Measurements from ENCODE around the gene OLFM1.

OLFM1 gene

DNA sequence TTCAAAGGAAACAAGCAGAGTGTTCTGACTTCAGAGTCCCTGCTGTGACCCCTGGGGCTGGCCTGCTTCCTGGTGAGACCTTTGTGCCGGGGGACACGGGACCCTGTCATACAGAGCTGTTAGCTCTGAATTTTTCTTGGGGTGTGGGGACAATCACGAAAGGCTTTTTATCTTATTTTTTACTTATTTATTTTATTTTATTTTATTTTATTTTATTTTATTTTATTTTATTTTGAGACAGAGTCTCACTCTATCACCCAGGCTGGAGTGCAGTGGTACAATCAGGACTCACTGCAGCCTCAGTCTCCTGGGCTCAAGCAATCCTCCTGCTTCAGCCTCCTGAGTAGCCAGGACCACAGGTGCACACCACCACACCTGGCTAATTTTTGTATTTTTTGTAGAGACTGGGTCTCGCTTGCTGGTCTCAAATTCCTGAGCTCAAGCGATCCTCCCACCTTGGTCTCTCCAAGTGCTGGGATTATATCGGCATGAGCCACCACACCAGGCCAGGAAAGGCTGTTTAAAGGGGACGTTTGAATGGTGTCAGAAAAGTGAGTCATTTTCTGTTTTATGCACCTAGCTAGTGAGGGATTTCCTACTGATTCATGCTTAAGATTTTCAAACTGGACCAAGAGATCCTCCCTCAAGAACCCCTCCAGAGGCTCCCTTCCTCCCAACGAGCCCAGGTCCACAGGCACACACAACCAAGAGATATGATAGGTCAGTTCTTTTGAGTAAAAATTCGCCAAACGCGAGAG, 75.7 kb downstream of the OLFM1 start:
- no peak for DNase-seq (ENCODE audit: low read depth, low spot score)
- Histone ChIP-seq H3K27ac (no peak overlapping the region), H3K9ac (ENCODE audit: insufficient read length) (no peak overlapping the region), H3K9me3 (ENCODE audit: low read depth, low read length) (no peaks in the 10 kb centered on the region), H3K36me3 (ENCODE audit: insufficient read depth, low read length) (no peaks in the 10 kb centered on the region), H3K4me3 (no peak overlapping the region)
- TF ChIP-seq FOXP2 (optimal IDR thresholded peaks at IDR 0.05; ENCODE audit: control extremely low read depth, extremely low read length, insufficient read depth) = no peak
- no peak for TF ChIP-seq EZH2 (IDR thresholded peaks at IDR 0.05)
- no peak for TF ChIP-seq POLR2AphosphoS5 (IDR thresholded peaks at IDR 0.05; ENCODE audit: borderline replicate concordance, low read depth, low read length)

DNA sequence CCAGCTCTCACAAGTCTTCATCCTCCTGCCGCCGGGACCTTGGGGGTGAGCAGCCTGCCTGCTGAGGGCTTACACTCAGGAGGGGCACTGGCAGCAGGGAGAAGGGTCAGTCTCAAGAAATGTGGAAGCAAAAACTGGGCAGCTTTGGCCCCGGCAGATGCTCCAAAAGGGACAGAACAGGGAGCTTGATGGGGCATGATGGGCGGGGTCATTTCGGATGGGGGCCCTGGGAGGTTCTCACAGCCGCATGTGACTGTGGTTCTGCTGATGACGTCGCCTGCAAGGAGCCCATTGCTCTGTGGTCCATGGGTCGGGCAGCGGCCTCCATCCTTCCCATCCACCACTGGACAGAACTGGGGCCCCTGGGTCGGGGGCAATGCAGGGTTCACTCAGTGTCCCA, 76.6 kb downstream of the OLFM1 start:
- no peaks in the 10 kb centered on the region for H3K9me3 ChIP-seq (ENCODE audit: low read depth, low read length)
- no peaks in the 10 kb centered on the region for H3K36me3 ChIP-seq (ENCODE audit: insufficient read depth, low read length)
- H3K27ac ChIP-seq = no peak overlapping the region
- TF ChIP-seq POLR2AphosphoS5 (IDR thresholded peaks at IDR 0.05; ENCODE audit: borderline replicate concordance, low read depth, low read length) (no peak), EZH2 (IDR thresholded peaks at IDR 0.05) (no peak), FOXP2 (optimal IDR thresholded peaks at IDR 0.05; ENCODE audit: control extremely low read depth, extremely low read length, insufficient read depth) (no peak)
- DNase-seq (ENCODE audit: low read depth, low spot score) = no peak
- H3K9ac ChIP-seq (ENCODE audit: insufficient read length) = no peak overlapping the region
- no peak overlapping the region for H3K4me3 ChIP-seq

DNA sequence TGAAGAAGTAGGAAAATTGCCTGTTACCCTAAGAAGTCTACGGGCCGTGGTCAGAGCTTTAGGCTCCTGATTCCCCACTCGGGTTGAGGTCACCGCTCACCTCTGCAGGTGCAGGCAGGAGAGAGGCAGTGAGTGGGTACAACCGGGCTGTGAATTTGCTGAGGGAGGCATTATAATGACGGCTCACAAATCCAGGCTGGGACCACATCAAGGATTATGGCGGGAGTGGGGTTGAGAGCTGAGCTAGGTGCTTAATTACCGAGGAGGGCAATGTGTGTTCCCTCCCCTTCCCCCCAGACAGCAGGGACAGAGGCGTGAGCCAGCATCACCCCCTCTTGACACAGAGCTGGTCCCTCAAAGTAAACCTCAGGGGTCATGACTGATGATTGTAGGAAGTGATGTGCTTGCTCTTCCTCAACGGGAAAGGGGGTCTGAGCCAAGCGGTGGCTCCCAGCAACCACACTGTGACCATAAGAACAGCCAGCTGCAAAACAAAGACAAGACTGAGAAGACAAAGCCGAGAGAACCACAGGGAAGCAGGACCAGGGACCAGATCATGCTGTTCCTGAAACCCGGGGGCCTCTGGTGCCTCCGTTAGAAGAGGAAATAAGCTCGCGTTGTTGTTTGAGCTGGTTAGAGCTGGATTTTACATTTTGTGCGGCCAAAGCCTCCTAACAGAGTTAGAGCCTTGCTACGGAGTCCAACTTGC, 77.7 kb downstream of the OLFM1 start:
- no peak overlapping the region for H3K9ac ChIP-seq (ENCODE audit: insufficient read length)
- no peaks in the 10 kb centered on the region for H3K36me3 ChIP-seq (ENCODE audit: insufficient read depth, low read length)
- H3K4me3 ChIP-seq = no peak overlapping the region
- H3K27ac ChIP-seq = no peak overlapping the region
- H3K9me3 ChIP-seq (ENCODE audit: low read depth, low read length) = no peaks in the 10 kb centered on the region
- no peak for DNase-seq (ENCODE audit: low read depth, low spot score)
- TF ChIP-seq EZH2 (IDR thresholded peaks at IDR 0.05) (no peak), POLR2AphosphoS5 (IDR thresholded peaks at IDR 0.05; ENCODE audit: borderline replicate concordance, low read depth, low read length) (no peak), FOXP2 (optimal IDR thresholded peaks at IDR 0.05; ENCODE audit: control extremely low read depth, extremely low read length, insufficient read depth) (no peak)

DNA sequence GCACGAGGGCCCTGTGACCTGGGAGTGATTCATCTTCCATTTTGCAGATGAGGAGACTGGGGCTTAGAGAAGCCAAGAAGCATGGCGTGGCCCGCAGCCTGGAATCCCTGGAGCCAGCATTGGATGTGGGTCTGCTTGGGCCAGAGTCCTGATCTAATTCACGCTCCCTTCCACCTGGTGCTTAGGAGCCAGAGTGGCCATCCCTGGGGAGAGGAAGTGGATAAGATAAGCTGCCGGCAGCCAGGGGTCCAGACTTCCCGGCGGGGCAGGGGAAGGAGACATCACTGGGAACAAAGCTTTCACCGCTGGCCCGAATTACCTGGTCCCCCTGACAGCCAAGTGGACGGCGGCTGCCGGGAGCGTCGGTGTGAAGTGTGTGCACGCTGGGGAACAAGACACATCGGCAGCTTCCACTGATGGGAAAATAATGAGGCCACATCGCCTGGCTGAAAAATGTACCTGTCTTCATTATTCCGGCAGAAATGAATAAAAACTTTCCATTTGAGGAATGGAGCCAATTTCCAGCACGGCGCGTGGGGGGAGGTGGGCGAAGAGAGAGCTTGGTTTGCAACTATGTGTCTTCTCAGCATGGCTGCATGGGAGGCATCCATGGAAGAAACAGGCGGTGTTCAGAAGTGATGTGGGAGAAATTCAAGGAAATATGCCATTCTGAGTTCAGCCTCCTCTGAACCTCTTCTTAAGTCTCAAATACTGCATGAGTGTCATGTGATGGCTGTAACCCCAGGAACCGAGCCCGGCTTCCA, 78.5 kb downstream of the OLFM1 start:
- no peak for DNase-seq (ENCODE audit: low read depth, low spot score)

DNA sequence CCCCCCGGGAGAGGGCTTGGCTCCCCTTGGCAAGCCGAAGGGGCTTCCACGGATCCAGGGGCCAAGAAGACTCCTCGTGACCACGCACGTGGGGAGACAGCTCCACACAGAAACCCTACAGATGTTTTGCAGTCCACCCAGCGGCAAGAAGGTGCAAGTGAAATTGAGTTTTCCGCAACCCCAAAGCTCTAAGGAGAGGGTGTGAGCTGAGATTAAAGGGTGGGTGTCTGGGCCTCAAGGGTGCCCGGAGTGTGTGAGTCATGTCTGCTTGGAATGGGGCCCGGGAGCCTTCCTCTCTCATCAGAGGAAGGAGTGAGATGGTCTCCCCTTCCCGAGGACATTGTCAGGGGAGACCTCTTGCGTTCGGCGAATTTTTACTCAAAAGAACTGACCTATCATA, 79.1 kb downstream of the OLFM1 start:
- no peak overlapping the region for H3K9ac ChIP-seq (ENCODE audit: insufficient read length)
- H3K9me3 ChIP-seq (ENCODE audit: low read depth, low read length) = no peaks in the 10 kb centered on the region
- no peak for DNase-seq (ENCODE audit: low read depth, low spot score)
- no peak overlapping the region for H3K4me3 ChIP-seq
- TF ChIP-seq POLR2AphosphoS5 (IDR thresholded peaks at IDR 0.05; ENCODE audit: borderline replicate concordance, low read depth, low read length) (no peak), FOXP2 (optimal IDR thresholded peaks at IDR 0.05; ENCODE audit: control extremely low read depth, extremely low read length, insufficient read depth) (no peak), EZH2 (IDR thresholded peaks at IDR 0.05) (no peak)
- H3K36me3 ChIP-seq (ENCODE audit: insufficient read depth, low read length) = no peaks in the 10 kb centered on the region
- H3K27ac ChIP-seq = no peak overlapping the region

More for the DNA sequence above, 78.5 kb downstream of the OLFM1 start:
- Histone ChIP-seq H3K9me3 (ENCODE audit: low read depth, low read length) (no peaks in the 10 kb centered on the region), H3K9ac (ENCODE audit: insufficient read length) (no peak overlapping the region), H3K27ac (no peak overlapping the region), H3K4me3 (no peak overlapping the region), H3K36me3 (ENCODE audit: insufficient read depth, low read length) (no peaks in the 10 kb centered on the region)
- TF ChIP-seq POLR2AphosphoS5 (IDR thresholded peaks at IDR 0.05; ENCODE audit: borderline replicate concordance, low read depth, low read length) (no peak), FOXP2 (optimal IDR thresholded peaks at IDR 0.05; ENCODE audit: control extremely low read depth, extremely low read length, insufficient read depth) (no peak), EZH2 (IDR thresholded peaks at IDR 0.05) (no peak)

DNA sequence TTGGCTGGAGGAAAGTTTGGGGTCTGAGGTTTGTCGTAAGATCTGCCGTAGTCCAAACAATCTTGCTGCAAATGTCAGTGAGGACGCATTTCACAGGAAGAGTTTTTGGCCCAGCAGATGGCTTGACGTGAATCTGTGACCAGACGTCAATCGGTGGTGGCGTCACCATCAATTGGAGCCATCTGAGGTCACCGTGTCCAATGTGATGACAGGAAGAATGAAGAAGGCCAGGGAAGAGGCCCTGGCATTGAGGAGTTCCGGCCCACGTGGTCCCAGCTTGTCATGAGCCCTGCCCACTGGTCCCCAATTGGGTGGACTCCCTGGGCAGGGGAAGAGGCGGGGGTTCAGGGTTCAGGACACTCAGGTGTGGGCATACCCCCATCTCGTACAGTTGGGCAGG, 79.9 kb downstream of the OLFM1 start:
- Histone ChIP-seq H3K36me3 (ENCODE audit: insufficient read depth, low read length) (no peaks in the 10 kb centered on the region), H3K27ac (no peak overlapping the region), H3K9ac (ENCODE audit: insufficient read length) (no peak overlapping the region), H3K4me3 (no peak overlapping the region), H3K9me3 (ENCODE audit: low read depth, low read length) (no peaks in the 10 kb centered on the region)
- no peak for TF ChIP-seq POLR2AphosphoS5 (IDR thresholded peaks at IDR 0.05; ENCODE audit: borderline replicate concordance, low read depth, low read length)
- DNase-seq (ENCODE audit: low read depth, low spot score) = no peak

DNA sequence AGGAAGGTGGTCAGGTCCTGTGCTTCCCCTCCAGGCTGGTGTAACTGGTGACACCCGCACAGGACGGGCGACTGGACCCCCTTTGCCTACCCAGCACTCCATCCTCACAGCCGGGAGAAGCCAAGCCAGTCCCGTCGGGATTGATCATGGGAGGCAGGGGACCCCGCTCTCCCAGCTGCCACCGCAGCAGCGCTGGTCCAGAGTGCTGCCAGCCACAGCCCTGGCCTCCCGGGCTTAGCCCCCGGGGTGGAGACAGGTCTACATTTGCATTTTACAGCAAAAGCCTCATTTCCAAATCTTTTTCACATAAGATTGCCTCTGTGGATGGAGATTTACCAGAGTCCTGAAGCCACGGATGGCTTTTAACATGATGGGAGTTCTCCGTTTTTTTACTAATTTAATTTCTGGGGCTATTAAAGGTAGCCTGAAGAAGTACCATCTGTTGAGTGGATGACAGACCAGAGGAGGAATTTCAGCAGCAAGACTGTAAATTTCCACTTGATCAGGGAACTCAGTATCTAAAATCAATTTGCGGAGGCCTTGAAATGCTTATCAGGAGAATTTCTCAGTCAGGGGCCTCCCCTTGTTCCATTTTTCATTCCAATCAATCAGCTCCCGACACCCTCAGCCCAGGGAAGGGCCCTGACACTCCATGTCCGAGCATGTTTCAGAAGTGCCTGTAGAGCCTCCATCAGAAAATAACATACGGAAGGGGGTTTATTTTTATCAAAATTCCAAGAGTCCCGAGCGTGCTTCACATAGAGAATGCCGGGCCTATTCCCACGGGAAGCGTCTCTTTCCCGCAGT, 80.6 kb downstream of the OLFM1 start:
- DNase-seq (ENCODE audit: low read depth, low spot score) = no peak
- no peaks in the 10 kb centered on the region for H3K9me3 ChIP-seq (ENCODE audit: low read depth, low read length)
- H3K9ac ChIP-seq (ENCODE audit: insufficient read length) = no peak overlapping the region
- no peaks in the 10 kb centered on the region for H3K36me3 ChIP-seq (ENCODE audit: insufficient read depth, low read length)
- H3K4me3 ChIP-seq = no peak overlapping the region
- no peak overlapping the region for H3K27ac ChIP-seq
- no peak for TF ChIP-seq FOXP2 (optimal IDR thresholded peaks at IDR 0.05; ENCODE audit: control extremely low read depth, extremely low read length, insufficient read depth)
- no peak for TF ChIP-seq POLR2AphosphoS5 (IDR thresholded peaks at IDR 0.05; ENCODE audit: borderline replicate concordance, low read depth, low read length)
- TF ChIP-seq EZH2 (IDR thresholded peaks at IDR 0.05) = no peak

Data from SK-N-MC (cell line).